ENCODE data around the gene GRM7.

DNA sequence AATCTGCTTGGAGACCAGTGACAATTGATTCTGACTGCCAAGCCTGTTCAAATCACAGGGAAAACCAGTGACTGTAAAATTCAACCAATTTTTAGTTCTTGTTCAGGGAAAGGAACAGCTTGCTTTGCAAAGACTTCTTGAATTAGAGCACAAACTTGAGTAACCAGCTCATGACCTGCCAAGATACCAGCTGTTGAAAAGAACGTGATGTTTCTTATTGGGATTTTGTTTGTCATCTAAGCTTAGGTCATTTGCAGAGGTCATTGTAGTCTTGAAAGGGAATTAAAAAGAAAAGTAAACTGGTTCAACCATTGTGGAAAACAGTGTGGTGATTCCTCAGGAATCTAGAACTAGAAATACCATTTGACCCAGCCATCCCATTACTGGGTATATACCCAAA is 428.2 kb downstream of the GRM7 start:
- TF ChIP-seq, protein P1, sequence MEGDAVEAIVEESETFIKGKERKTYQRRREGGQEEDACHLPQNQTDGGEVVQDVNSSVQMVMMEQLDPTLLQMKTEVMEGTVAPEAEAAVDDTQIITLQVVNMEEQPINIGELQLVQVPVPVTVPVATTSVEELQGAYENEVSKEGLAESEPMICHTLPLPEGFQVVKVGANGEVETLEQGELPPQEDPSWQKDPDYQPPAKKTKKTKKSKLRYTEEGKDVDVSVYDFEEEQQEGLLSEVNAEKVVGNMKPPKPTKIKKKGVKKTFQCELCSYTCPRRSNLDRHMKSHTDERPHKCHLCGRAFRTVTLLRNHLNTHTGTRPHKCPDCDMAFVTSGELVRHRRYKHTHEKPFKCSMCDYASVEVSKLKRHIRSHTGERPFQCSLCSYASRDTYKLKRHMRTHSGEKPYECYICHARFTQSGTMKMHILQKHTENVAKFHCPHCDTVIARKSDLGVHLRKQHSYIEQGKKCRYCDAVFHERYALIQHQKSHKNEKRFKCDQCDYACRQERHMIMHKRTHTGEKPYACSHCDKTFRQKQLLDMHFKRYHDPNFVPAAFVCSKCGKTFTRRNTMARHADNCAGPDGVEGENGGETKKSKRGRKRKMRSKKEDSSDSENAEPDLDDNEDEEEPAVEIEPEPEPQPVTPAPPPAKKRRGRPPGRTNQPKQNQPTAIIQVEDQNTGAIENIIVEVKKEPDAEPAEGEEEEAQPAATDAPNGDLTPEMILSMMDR (IDR thresholded peaks at IDR 0.05) = no peak
- TF ChIP-seq POLR2A (IDR thresholded peaks at IDR 0.05) = no peak
